CD1c-positive myeloid dendritic cell (primary cell): ENCODE data around the gene HS1BP3.

Source experiments
- DNase-seq: peaks from one replicate; pipeline ENCODE4 v3.0.0-alpha.2; 2016; ENCODE audit errors: extremely low spot score

HS1BP3 gene

DNA sequence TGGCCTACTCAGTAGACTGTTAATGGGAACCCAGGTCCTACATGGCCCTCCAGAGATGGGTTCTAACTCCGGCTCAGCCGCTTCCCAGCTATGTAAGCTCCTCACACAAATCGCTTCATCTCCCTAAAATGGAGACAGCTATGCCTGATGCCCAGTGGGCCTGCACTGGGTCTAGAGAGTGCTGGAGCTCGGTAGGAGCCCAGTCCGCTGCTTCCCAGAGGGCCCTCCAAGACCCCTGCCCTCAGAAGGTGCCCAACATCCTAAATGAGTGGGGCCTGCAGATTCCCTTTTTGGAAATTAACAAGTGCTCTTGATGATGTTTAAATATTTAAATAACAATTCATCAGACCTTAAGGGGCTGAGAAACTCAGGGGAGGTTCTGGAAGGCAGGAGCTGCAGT lies 47.1 kb downstream of the HS1BP3 start:
- DNase-seq = no peak

DNA sequence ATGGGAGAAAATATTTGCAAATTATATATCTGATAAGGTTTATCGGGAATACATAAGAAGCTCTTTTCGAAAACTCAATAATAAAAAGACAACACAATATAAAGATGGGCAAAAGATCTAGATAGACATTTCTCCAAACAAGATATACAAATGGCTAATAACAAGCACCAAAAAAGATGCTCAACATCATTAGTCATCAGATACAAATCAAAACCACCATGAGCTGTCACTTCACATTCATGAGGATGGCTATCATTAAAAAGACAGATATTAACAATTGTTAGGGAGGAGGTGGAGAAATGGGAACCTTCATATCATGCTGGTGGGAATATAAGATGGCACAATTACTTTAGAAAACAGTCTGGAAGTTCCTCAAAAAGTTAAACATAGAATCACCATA lies 48.1 kb downstream of the HS1BP3 start:
- no peak for DNase-seq

DNA sequence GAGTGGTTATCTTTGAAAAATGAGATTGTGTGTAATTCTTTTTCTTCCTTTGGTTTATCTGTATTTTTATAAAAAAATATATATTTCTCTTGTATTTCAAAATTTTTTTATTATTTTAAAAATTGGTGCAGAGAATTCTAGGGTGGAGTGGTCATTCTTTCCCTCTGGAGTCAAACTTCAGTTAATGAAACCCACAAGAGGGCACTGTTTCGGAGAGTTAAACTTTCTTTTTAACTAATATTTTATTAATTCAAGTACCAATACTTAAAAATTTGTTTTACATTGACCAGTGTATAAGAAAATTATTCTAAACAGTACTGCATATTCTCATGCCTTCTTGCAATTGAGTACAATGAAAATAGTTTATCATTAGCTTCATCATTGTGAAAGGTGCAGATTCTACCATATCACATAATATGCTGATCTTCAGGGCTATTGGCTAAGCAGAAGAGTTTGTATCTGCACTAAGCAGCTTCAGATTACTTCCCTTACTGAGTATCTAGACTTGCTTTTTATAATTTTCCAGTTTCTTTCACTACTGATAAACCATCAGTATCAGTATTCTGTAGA lies 50.1 kb downstream of the HS1BP3 start:
- no peak for DNase-seq

DNA sequence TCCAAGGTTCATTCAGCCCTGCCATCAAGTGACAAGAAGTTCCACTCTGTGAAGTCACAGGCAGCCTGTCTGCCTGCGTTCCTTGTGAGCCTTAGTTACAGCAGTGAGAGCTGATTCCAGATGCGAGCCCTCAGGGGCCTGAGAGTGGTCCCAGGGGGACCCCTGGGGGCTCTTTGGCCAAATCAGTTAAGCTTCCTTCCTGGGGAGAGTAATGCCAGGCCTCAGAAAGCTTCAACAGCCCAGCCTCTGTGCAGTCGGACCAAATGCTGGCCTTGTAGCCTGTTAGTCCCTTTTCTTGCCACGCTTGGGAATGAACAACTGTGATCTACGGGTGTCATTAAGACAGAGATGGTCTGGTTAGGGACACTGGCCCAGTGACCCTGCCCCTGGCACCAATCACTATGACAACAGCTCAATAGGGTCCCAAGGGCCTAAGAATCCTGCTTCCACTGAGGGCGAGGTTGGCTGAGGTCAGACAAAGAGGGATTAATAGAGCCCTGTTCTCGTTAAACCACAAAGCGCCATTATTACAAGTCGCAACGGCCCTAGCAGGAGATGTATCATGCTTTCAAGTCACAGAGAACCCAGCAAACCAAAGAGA lies 50.9 kb downstream of the HS1BP3 start:
- DNase-seq = no peak

DNA sequence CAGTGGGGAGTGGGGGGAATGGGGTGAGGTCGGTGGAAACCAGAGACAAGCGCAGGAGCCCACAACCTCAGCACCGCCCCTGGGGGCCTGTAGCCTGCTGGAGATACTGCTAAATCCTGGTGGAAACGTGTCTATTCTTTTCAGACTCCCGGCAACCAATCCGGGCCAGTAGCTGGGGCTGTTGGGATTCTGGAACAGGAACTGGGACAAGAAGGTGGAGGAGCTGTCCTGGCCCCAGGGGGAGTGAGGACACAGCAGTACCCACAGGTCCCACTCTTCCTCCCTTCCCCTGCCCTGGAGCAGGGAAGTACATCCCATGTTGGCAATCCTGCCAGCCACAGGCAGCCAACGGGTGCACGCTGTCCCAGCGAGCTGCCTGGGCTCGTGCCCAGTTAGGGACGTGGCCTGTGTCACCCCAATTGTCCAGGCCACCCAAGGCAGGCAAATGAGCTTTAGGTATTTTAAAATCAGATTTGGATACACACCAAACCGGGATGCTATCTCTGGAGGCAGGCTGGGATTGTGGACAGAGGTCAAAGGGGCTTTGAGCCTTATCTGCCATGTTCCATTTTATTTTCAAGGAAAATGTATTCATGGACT lies 51.8 kb downstream of the HS1BP3 start:
- DNase-seq = no peak

DNA sequence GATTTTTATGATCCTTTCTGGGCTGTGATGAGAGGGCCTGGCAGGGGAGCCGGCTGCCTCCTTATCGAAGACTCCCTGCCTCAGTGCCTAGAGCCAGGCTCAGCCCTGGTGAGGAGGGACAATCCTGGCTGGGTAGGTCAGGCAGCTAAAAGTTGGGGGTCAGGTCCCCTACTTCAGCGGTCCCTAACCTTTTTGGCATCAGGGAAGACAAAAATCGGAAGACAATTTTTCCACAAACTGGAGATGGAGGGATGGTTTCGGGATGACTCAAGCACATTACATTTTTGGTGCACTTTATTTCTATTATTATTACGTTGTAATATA lies 53.1 kb downstream of the HS1BP3 start:
- no peak for DNase-seq

DNA sequence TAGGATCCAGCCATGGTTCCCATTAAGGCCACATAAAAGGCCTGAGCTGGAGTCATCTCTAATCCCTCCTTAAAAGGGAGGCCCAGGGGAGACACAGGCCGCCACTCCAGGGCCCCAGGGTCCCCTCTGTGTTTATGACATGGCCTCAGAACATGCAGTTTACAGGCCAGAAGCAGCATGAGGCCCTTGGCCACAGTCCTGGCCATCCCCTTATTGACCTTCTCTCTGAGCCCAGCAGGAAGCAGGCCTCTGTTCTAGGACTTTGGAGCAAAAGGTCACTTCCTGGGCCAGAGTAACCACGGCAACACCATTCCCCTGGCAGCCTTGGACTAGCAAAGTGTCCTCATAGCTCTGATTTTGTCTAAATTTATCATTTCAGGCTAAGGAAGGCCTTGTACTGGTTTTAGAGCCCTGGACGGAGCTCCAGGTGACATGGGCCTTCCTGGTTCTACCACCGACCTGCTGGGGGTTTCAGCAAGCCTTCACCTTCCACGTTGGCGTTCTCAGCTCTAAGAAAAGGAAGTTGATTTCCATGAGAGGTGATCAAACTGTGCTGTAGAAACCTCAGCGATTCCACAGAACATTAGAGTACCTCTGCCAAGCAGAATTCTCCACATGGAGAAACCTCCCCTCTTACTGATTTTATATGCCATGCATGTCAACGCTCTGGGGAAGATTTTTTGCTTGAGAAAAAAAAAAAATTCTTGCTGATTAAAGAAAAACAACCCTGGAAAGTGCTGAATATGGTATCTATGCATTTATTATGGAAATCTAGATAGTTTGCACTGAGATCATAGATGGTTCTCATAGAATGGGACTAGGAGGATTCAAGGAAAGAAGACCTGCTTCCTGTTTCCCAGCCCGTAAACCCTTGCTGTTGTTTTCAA lies 53.7 kb downstream of the HS1BP3 start:
- peak; percentile 38 for DNase-seq

DNA sequence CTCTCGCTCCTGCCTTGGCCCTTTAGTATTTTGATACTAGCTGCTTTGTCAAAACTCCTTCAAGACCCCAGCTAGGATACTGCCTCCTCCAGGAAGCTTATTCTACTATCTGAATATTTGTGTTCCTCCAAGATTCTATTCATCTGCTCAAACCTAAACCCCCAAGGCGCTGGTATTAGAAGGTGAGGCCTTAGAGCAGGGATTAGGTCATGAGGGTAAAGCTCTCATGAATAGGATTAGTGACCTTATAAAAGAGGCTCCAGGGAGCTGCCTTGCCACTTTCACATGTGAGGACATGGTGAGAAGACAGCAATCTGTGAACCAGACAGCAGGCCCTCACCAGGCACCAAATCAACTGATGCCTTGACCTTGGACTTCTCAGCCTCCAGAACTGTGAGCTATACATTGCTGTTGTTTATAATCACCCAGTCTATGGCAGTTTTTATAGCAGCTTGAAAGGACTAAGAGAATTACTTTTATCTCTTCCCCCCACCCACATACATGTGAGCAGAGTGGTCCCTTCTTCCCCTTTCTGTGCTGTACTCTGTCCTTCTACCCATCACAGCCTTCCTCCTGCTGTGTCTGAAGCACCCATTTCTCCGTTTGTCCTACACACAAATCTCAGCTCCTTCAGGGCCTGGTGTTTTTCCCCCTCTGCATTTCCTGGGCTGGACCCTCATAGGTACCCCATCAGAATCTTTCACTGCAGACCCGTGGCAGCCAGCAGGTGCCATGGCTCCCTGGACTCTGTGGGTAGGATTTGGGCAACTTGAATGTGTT lies 54.5 kb downstream of the HS1BP3 start:
- DNase-seq = no peak

DNA sequence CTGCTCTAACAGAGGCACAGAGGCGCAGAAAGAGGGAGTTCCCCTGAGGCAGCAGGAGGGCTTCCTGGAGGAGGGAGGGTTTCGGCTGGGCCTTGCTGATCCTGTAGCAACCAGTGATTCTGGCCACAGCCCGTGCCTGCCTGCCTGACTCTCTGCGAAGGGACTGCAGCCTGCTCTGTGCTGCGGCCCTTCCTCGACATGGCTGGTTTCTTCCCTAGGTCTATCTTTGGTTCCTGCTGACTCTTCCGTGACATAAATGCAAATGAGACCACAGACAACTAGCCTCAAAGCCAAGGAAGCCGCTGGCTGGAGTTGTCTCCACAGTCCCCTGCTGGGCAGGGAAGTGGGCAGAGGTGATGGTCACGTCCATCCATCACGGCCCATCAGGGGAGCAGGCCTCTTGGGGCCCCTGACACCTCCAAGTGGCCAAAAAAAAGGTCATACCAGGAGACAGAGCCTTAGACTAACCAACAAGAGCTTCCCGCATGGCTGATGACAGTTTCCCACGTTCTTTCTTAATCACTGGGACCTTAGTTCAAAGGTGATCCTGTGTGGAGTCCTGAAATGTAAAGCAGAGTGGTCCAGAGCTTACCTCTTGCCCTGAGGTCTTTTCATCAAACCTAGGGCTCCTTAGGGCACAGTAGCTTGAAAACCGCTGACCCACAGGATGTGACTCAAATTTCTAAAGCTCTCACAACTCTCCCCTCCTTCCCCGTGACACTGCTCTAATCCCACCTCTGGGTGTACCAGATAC lies 55.3 kb downstream of the HS1BP3 start:
- DNase-seq = peak; percentile 48

DNA sequence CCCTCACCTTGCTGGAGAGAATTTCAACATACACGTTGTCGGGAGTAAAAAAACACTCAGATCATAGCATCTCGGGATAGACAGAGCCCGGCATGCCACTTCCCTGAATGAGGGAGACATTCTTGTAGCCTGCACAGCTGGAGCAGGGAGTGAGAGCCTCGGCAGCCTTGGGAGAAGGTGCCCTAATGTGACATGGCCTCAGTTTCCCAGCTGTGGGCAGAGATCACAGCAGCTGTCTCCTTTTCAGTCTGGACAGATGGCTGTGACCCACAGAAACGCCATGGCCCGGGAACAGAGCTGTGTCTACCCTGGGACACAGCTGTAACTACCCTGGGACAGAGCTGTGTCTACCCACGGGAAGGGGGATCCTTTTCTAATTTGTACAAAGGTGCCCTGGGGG lies 55.9 kb downstream of the HS1BP3 start:
- no peak for DNase-seq

DNA sequence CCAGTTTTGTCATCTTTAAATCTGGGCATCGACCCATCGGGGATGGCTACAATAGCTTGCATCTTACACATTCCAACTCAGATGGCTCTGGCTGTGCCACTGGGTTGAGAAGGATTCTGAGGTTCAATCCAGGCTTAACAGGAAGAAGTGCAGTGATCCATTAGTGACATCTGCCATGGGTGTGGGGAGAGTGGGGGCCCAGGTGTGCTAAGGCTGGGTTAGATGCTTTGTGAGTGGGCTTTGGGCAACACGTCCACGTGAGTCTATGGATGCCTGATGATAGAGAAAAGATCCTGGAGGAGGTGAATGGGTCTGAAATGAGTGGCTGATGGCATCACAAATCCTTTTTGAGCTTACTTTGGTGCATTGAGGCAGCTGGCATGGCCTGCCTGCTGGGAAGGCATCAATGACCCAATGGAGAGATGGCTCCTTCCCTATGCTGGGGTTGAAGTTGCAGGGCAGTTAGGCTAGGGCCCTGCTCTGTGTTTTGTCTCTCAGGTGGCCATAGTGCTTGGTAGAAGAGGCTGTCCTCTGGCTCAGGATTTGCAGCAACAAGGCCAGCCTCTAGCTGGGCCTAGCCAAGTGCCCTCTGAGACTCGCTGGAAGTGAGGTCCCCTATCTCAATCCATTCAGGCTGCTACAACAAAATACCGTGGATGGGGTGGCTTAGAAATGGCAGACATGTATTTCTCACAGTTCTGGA lies 56.7 kb downstream of the HS1BP3 start:
- DNase-seq = no peak

DNA sequence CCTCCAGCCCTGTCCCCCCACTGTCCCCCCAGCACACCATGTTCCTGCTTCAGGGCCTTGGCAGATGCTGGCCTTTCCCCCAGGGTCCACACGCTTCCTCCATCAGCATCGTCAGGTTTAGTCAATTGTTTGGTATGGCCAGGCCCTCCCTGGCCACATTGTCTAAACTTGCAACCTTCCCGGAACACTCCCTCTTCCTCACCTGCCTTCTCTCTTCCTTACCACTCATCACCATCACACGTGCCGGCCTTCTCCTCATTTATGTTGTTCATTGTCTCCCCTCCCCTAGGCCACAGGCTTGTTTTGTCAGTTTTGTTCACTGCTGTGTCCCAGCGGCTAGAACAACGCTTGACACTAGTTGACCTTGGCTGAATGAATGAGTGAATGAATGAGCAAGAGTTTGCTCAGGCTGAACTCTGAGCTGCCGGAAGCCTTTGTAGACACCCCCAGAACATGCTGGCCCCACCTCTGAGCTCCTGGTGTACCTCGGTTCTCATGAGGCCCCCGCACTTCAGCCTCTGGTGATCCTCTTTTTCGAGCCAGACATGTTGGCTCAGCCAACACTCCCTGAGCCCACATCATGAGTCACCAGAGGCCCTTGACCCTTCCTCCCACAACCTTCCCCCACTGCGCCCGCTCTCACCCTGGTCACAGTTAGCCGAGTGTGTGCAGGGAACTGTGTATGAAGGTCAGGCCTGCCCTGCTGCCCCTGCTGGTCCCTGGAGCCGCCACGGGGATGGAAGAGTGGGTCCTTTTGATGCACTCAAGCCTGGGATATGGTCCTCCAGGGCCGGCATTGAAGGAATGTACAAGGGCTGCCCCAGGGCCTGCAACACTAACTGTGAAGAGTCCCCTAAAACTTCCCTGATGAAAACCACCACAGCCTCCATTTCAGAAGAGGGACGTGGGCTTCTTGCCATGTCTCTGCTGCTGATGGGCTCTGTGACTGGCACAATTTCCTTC lies 57.5 kb downstream of the HS1BP3 start:
- peak; percentile 83 for DNase-seq

DNA sequence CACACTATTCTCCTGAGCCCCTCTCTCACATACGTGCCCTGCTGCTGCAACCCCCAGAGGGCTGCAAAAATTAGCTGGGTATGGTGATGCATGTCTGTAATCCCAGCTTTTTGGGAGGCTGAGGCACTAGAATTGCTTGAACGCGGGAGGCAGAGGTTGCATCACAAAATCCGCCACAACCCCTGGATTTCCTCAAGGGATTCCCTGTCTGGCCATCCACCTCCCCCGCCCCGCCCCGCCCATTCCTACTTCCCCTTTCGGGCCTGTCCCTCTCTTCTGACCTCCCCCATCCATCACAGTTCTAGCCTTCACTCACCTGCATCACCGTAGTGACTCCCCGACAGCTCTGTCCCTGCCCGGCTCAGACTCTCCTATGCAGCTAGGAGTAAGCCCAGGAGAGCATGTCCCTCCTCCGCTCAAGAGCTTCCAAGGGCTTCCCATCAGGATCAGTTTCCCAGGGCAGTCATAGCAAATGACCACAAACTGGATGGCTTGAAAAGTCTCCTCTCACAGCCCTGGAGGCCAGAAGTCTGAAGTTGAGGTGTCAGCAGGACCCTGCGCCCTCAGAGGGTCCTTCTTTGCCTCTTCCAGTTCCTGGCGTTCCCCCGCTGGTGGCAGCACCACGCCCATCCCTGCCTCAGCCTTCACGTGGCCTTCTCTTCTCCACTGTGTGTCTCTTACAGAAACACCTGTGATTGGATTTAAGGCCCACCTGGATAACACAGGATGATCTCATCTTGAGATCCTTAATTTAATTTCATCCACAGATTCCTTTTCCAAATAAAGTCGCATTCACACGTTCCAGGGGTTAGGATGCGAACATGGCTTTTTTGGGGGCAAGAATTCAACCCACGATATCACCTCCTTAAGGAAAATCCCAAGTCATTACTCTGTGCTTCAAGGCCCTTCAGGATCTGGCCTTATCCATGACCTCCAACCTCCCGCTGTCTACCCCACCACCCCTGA lies 58.5 kb downstream of the HS1BP3 start:
- peak; percentile 66 for DNase-seq

DNA sequence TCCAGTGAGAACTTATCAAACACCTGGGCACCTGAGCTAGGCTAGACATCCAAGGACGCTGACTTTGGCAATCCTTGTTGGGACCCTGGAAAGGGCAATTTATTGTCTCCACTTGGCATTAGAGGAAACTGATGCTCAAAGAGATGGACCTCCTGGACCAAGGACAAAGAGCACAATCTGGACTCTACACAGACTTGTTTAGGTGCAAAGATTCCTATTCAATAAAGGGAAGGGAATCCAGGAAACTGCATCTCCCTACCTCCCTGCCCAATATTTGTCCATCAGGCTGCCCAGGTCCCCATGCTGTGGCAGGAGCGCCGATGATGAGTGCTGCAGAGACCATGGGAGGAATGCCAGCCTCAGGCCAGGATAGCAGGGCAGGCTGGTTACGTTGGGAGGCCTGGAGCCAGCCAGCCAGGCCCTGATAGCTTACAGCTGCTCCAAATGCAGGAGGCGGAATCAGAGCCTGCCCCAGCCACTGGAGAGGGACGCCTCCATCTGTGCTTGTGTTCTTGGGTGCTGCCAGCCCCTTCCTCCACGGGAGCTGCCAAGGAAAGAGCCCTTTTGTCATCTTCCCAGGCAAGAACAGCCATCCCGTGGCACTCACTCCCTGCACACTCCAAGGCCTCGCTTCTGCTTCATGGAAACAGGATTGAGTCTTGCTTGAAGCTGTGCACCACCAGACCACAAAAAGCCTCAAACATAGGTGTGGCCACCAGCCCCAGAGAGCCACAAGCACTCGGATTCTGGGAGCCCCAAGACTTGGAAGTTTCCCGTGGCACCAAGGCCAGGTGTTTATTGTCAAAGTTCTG lies 60.0 kb downstream of the HS1BP3 start:
- DNase-seq = no peak

DNA sequence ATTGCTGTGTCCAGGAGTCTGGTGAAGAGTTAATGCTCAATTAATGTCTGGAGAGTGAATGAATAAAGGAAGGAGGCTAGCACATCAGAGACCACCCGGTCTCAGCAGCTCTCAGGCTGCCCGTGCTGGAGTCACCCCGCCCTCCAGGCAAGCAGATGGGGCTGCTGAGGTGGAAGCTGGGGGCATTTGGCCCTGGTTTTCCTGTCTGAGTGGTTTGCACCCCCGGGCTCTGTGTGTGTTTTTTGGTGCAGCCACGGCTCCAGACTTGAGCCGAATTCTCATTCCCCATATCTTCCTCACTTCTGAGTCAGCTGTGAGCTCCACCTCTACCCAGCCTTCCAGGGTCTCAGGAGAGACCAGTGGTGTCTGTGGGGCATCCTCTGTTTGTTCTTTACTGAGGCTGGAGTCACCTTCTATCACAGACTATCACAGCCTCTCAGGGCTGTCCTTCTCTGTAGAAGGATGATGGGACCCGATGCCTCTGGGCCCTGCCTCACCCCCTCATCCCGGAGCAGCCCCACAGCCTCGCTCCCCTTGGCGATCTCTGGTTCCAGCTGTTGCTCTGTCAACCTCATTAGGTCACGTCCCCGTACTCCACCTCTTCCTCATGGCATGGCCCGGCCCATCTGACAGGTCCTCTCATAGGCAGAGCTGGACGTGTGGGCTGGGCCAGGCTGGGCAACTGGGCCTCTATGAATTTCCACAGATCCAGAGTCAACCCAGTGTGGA lies 60.8 kb downstream of the HS1BP3 start:
- DNase-seq = no peak

DNA sequence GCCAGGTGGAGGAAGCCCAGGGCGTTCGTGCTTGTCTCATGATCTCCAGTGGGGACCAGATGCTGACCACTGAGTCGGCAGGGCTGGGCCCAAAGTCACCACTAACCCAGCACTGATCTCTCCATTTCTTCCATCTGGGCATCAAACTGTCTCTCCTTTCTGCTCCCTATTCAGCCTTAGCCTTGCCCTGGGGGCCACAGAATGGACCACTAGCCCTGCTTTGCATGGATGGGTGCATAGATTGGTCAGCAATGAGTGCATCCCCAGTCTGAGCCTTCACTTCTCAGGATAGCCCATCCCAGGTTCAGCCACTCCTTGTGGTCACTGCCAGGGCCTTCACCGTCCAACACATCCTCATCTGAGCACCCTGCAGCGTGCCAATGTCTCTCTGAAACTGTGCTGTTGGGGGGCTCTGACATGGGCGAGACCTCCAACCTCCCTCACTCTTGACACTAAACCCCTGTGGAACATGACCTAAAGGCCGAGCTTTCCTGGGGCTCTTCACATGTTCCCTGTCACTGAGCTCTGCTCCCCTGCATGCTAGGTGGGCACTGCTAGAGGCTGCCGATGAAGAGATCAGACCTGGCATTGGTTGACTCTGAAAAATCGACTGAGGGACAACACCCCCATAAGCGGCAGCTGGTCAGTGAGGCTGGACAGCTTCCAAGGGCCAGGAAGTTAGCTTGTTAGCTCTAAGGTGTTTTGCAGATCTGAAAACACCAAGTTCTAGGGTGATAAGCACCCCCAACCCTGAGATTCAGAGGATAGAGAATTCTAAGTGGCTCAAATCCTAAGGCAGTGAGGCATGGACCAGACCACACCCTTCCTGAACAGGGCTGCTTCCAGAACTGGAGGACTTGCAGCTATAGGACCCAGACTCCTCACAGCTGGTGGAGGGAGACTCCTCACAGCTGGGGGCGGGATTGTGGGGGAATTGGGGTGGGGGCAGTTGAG lies 61.7 kb downstream of the HS1BP3 start:
- no peak for DNase-seq
